D341Med (cell line): ENCODE measurements around the gene C9orf153.
"Not testable (repeated sequence)": the region's sequence is repeated elsewhere in the genome, so short reads cannot be mapped to it uniquely, and the experiment has no call there.

Experiments used
- DNase-seq: peaks from one replicate; pipeline ENCODE4 v3.0.0; 2012; ENCODE audit warnings: low spot score

The C9orf153 gene

DNA sequence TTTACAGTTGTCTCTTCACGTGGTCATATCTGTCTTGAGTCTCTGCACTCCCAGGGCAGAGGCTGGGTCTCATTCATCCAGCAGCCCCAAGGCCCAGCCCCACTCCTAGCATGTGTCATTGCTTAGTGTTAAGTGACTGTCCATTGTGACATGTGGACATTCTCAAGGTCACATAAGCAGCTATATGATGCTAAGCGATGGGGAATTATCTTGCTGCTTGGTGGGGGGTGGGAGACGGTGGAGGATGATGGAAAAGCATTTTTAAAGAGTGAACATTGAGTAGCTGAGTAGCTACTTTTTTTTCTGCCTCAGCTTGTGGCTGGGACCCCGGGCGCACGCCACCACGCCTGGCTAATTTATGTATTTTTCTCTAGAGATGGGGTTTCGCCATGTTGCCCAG, at the start of gene C9orf153:
Gene C9orf153 (minus strand): TSS at position 101 of the 400 bp plus-strand sequence. CDS start 30,054 bp downstream, outside the sequence.
- no peak for DNase-seq

DNA sequence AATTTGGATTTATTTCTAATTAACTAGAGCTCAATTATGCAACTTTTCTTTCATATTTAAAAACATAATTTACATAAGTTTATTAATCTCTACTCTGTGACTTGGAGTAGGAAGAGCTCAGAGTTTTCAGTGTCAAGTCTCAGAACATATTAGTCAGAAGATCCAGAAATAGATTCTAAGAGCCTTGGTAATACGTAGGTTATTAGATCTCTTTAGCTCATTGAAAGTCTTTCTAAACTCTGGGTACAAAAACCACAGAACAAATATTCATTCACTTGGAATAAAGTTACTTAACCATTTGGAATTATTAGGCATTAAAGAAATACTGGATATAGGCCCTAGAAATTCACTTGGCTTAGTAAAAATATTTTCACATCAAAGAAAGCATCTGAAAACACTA, 49.2 kb upstream of the C9orf153 start:
- DNase-seq: no peak

DNA sequence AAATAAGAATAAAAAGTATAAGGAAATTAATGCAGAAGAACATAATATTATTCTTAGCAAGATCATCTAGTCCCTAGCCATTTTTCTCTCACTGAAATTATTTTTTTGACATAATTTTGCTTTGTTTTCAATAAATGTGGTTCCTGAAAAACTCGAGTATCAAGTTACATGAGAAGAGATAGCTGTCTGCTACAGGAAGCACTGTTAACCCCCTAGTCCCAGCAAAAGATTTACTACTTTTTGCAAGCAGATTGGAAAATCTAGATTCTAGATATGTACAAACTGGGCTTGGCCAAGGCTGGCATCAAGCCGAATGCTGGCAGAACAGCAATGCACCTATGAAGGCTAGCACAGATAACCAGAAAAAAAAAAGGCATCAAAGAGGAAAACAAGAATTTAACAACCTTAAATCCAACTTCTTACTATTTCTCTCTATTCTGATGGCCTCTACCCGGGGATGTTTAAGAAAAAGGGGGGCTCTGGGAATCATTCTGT, 44.8 kb upstream of the C9orf153 start:
- DNase-seq: no peak

DNA sequence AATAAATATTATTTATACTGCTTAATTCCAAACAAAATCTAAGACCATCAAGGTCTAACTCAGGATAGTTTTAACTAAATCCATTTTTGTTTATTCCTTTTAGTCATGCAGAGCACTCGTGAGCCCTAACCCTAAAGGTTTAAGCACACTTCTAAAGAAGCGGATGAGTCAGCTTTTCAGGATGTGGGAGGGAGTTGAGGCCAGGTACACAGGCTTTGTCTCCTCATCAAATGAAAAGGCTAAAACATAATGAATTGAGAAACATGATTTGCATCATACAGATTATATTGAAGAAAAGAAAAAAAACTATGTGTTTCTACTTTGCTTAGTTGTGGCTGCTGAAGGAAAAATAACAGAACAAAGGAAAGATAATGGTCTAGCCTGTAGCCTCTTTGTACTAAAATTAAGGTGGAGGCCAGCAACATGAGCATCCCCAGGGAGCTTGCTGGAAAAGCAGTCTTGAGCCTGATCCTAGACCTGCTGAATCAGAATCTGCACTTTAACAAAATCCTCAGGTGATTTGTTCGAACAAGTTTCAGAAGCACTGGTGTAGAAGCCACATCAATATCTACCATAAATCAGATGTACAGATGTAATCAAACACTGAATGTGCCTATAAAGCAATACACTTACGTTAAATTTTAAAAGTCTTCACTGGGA, 44.0 kb upstream of the C9orf153 start:
- DNase-seq: no peak

DNA sequence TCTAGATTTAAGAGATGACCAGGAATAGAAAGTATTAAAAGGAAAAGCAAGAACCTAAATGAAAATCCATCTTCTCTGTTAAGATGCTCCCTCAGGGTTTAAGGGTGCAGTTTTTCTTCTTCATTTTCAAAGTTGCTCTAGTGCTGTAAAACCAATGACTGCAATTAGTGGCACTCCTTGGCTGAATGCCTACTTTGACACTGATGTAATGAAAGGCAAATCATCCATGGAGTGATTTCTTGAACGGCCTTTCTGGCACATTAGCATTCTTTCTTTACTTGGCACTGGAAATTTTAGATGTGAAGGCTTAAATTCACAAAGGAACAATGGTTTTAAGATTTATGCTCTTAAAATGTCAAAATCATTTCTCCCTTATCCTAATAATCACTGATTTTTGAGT, 42.2 kb upstream of the C9orf153 start:
- no peak for DNase-seq

DNA sequence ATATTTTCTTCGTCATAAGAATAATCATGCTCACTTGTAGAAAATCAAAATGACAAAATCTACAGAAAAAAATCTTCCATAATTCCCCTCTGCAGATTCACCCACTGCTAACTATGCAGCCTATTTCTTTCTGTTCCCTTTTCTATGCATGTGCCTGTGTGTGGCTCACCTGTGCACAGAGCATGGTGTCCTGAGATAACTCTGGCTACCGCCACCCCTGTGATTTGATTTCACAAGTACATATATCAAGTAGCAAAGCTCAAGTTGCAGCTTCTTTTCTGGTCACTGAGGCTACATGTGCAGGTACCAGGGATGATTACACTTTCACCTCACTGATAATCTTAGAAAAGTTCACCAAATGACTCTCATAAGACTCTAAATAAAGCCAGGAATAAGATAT, 41.2 kb upstream of the C9orf153 start:
- no peak for DNase-seq

DNA sequence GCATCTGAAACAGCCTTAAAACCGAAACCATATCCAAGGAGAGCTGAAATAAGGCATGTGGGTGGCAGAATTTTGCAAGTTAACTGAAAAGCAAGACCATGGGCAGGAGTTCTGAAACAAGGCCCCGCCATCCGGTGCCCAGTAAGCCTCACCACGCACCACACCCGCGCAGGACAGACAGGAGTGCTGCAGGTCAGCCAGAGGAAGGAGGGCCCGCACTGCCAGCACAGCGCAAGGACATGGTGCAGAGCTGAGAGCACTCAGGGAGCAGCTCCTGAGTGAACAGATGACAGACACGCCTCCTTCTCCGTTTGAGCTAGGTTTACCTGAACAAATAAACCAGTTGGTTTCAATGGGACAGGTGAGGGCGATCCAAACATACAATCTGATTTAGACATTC, 39.4 kb upstream of the C9orf153 start:
- no peak for DNase-seq

DNA sequence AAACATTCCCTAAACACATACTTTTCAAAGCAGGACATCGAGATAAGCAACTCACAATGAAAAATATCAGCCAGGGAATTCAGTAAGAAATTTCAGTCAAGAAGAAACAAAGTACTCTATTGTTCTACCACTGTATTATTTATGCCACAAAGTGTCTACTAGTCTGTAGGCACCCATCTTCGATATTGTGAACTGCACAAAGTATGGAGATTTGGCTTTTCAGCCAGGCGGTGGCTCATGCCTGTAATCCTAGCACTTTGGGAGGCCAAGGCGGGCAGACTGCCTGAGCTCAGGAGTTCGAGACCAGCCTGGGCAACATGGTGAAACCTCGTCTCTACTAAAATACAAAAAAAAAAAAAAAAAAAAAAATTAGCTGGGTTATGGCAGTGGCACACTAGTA, 30.9 kb upstream of the C9orf153 start:
- DNase-seq: not testable (repeated sequence)

DNA sequence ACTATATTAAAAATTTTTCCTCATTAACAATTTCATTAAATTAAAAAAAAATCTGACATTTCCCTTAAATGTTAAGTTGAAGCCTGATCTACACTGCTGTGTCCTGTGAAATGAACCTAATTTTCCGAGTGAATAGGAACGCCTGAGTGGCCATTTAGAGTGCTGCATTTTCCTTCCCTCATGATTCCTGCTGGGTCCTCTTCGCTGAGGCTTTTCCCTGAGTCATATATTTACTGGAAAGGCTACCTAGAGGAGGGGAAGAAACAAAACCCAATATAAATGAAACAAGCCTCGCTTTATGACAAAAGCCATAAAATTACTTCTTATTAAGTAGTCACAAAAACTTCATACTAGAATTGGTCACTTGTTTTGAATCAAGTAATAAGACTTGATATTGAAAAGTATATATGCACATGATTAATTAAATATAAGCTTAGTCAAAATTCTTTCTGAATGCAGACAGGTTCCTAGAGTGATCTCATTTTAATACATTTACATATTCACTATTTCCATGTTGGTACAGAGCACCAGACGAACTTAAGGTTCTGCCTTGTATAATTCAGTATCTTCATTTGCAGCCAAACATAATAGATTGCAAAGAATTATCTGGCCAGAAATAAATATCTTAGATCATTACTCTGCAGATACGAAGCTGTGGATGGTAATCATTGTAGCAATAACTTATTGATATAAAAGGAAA, 29.2 kb upstream of the C9orf153 start:
- no peak for DNase-seq

DNA sequence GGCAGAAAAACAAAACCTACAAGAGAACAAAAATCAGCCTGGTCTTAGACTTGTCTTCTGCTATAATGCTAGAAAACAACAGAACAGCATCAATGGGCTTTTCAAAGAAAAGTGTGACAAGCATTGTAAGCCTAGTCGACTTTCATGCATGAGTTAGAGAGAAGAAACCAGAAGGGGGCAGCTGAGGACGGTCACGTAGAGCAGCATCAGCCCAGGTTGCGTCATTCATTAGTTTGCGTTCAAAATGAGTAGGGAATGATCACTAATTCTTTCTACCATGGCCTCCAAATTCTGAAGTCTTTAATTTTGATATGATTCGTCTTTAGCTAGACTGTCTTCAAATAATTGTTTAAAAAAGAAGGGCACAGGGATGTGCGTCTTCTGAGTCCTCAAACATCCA, 27.6 kb upstream of the C9orf153 start:
- DNase-seq: peak; percentile 30

DNA sequence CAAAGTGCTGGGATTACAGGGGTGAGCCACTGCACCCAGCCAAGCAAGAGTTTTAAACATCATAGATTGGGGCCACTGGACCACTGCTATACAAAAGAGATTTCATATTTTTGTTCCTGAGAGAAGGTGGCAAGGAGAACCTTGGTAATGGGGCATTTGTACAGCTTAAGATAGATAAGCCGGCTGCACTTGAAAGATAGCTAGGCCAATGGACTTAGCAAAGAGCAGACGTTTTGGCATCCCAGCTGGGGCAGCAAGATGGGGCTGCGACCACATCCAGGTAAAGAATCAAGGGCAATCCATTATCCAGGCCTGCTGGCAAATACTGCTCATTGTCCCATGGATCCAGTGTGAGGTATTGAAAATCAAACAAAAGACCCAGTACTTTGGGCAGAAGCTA, 26.8 kb upstream of the C9orf153 start:
- no peak for DNase-seq

DNA sequence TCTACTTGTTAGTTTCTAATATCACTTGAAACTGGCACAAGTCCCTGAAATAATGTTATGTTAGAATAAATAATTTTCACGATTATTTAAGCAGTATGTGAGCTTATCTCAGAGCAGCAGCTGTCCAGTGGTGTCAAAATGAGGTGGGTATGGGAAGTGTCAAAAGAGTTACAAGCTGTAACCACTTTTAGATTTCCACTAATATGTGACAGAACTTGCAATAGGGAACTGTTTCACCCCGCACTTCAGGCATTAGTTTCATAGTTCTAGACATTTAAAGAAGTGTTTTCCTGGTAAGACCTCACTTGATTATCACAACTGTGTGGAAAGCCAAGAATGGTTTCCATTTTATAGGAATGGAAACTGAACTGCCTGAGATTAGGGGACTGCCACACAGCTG, 25.8 kb upstream of the C9orf153 start:
- no peak for DNase-seq

DNA sequence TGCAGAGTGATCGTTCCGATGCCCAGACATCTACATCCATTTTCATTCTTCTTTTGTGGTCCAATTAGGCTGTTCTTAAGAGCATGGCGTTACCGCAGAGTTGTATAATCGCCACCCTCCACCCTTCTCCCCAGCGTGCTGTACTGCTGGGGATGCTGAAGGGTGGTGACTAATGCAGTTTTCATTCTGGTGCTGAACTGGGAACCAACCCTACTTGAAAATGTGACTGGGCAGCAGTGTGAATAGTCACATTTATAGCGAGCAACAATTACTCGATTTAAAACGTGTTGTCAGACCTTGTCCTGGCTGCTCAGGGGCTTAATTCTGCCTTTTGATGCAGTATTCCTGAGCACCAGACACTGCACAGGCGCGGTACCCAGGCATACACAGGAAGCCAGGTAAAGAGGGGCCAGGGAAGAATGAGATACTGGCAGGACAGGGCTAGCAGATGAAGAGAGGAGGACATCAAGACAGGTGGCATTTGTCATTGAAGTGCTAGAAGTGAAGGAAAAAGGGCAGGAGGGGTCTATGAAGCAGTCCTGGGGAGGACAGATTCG, 23.6 kb upstream of the C9orf153 start:
- DNase-seq: no peak

DNA sequence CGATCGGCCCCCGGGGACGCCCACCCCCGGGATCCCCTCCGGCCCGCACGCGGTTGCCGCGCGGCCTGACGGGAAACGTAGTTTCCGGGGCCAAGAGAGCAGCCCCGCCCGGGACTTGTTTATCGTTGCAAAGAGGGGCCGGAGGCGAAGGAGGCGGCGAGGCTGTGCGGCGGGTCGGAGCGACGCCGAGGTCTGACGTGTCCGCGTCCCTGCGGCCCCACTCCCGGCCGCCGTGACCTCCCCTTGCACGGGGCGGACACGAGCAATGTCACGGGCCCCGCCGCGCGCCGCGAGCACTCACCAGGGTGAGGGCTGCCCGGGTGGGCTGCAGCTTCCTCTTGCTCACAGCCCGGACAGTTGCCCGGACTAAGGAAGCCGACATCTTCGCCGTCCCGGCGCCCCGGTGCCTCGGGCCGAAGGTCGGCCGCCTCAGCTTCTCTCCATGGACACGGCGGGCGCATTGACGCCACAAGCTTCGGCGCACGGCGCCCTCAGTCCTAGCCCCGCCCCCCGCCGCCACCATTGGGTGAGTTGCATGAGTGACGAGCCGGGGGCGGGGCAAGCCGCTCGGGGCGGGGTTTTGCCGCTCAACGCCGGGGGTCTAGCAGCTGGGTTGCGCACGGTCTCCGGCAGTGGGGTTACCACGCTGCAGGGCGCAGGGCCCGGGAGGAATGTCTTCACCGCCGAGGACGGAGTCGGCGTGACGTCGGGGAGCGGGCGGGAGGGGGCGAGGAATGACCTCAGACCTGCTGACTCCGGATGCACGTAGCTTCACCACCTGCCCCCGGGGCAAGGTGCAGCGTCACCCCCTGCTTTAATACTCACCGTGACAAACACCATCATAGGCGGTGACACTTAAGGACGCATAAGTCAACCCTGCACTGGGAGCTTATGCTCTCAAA, 22.9 kb upstream of the C9orf153 start, which contains the start of gene ISCA1:
Gene ISCA1 (minus strand): TSS at position 462 of the 902 bp plus-strand sequence. CDS start 80 bp downstream, at position 382.
- DNase-seq: peak; percentile 96

DNA sequence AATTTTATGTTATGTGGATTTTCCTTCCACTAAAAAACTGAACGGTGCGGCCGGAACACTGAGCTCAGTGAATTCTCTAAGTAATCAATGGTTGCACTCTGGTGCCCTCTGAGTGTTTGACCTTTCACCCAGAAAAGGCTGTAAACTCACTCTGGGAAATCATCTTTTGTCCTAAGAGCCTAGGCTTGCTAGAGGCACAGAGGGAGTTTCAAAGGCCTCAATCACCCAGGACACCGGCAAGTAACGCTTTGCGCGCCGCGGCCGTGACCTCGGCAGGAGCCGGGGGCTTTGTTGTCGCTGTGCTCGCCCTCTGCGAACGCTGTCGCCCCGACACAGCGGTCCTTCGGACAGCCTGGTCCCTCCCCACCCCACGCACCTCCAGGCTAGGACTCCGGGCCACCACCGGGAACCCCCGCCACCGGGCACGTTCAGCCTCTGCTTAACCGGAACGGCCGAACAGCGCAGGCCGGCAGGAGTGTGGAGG, 22.2 kb upstream of the C9orf153 start:
- no peak for DNase-seq

DNA sequence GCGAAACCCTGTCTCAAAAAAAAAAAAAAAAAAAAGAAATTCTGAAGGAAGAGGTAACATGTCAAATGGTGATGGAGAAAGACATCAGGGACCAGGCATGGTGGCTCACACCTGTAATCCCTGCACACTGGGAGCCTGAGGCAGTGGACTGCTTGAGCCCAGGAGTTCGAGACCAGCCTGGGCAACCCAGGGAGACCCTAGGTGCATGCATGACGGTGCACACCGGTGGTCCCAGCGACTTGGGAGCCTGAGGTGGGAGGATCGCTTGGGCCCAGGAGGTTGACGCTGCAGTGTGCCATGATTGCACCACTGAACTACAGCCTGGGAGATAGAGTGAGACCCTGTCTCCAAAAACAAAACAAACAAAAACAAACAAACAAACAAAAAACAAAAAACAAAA, 21.1 kb upstream of the C9orf153 start:
- no peak for DNase-seq

DNA sequence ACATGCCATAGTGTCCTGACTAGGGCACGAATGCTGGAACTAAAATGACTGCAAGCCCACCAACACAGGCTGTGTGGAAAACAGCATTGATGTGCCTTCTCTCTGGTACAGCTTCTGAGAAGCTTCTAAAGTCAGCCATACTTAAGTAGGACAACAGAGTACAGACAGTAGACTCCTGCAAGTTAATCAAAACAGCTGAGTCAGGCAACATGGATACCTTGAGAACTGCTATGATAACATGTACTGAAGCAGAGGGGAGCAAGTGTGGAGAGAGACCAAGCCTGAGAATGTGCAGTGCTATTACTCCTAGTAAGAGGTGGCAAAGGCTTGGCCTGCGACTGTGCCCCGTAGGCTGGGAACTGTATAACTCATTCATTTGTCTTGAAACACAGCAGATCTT, 20.4 kb upstream of the C9orf153 start:
- DNase-seq: no peak

DNA sequence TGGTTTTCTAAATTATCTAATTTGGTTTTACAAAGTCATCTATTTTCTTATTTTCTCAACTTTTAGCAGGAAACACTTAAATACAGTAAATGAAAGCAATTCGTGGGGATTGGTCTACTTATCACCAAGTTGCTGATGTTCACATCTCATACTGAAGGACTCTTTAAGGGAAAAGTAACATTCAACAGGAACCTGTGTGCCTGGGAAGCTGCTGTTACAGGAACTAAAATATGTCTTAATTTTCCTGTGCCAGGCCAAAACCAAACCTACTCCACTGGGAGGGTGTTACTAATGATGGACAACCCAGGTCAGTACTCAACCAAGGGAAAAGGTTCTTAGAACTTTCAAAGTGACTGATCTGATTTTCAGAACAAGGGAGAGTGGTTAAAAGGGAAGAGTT, 17.6 kb upstream of the C9orf153 start:
- DNase-seq: no peak

DNA sequence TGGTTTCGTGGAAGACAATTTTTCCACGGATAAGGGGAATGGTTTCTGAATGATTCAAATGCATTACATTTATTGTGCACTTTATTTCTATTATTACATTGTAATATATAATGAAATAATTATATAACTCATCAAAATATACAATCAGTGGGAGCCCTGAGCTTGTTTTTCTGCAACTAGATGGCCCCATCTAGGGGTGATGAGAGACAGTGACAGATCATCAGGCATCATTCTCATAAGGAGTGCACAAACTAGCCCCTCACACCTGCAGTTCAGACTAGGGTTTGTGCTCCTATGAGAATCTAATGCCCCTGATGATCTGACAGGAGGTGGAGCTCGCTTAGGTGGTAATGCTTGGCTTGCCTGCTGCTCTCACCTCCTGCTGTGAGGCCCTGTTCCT, 16.5 kb upstream of the C9orf153 start:
- no peak for DNase-seq

DNA sequence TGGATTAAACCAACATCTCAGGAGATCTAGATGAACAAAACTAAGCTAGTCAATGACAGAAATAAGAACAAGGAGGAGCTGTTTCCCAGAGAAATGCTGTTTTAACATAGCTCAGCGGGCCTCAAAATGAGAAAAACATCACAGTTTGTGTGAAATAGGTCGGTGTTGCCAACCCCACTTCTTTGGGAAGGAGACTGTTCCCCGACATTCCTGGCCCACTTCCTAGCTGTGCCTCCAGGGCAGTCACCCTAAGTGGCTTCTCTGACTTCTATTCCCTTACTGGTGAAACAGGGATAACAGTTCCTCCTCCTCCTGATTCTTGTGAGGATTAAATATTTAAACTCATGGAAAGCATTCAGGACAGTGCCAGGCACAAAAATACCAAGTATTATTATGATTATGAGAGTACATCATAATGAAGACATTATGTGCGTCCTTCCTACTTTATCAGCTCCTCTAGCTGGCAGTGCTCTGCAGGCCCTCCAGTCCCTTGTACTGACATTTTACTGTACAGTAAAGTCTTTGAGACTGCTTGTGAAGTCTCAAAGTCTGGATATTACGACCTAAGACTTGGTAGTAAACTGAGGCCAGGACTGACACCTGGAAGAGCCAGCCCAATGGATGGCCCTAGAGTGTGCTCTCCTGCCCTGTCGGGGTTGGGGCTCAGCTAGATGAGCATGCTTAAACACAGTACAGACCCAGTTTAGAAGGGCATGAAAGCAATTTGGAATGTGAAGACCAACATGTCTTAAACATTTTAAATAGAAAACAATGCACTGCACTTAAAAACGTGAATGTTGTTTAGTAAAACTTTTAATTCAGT, 15.6 kb upstream of the C9orf153 start:
- DNase-seq: no peak

DNA sequence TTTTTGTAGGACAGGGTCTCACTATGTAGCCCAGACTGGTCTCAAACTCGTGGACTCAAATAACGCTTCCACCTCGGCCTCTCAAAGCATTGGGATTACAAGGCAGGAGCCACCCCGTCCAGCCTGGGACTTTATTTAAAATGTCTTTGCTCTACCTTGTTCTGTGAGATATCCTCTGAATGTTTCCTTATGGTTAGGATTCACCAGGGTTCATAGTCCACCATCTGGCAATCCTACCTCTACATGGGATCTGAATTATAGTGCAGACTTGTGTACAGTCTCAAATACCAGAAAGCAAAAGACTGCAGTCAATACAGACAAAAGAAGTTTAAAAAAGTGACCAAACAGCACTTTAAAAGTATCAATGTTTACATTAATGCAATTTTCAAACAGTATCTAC, 12.8 kb upstream of the C9orf153 start:
- no peak for DNase-seq
